Ovary (tissue), 3 donors: ENCODE measurements around the gene LIPC.

Experiments used
- EP300 ChIP-seq: sonication (generic); formaldehyde crosslinking; IDR thresholded peaks from one replicate; pipeline ENCODE4 v1.6.1; 2017; ENCODE audit warnings: antibody characterized with exemption
- POLR2A ChIP-seq: fragments of 450-650 bp; IDR thresholded peaks from one replicate; pipeline ENCODE4 v1.6.1; 2017; ENCODE audit warnings: antibody characterized with exemption, mild to moderate bottlenecking, moderate library complexity
- TF ChIP-seq, protein P1 (sequence below), 3 donors: fragments of 450-650 bp in 2 of 3; fragments of 200-600 bp in 1 of 3; IDR thresholded peaks; one replicate each; pipeline versions ENCODE4 v1.5.1 to v1.8.0; 2016 to 2022; ENCODE audit warnings: antibody characterized with exemption in 3 of 3, mild to moderate bottlenecking in 1 of 3
- donor health status: DM: no; HTN: no; CAD: no.

DNA sequence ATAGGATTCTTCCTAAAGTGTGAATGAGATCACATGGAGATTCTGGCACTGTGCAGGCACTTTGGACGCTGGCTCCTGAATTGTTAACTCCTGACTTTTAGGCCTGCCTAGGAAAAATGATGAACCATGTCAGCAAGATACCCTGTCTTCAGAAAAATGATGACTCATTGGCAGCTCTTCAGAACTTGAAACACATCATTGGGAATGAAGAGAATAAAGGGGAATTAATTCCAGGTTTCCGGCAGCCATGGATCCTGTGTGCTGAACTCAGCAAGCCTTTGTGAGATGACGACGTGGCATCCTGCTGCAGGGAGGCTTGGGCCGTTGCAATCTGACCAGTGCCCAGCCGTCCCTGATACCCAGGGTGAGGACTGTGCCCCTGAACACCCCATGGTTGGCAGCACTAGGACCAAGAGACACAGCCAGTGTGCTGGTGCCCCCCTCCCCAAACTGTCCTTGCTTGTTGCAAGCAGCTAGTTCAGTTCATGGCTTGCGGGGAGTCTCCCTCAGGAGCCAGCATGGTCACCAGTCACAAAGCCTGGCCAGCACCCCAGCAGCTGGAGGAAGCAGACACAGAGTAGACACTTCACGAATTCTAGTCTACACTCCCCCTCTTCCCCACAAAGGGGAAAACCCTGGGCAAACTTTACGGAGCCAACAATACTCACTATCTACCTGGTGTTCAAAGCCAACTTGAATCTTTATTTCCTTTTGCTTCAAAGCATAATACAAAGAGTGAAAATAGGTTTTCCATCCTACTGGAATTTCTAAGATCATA, 7.8 kb upstream of the LIPC start:
- TF ChIP-seq, protein P1, sequence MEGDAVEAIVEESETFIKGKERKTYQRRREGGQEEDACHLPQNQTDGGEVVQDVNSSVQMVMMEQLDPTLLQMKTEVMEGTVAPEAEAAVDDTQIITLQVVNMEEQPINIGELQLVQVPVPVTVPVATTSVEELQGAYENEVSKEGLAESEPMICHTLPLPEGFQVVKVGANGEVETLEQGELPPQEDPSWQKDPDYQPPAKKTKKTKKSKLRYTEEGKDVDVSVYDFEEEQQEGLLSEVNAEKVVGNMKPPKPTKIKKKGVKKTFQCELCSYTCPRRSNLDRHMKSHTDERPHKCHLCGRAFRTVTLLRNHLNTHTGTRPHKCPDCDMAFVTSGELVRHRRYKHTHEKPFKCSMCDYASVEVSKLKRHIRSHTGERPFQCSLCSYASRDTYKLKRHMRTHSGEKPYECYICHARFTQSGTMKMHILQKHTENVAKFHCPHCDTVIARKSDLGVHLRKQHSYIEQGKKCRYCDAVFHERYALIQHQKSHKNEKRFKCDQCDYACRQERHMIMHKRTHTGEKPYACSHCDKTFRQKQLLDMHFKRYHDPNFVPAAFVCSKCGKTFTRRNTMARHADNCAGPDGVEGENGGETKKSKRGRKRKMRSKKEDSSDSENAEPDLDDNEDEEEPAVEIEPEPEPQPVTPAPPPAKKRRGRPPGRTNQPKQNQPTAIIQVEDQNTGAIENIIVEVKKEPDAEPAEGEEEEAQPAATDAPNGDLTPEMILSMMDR (IDR thresholded peaks at IDR 0.05) = no peak
- TF ChIP-seq EP300 (no peak), POLR2A (no peak)
